ENCODE results near the gene UBE4A.

Gene UBE4A

DNA sequence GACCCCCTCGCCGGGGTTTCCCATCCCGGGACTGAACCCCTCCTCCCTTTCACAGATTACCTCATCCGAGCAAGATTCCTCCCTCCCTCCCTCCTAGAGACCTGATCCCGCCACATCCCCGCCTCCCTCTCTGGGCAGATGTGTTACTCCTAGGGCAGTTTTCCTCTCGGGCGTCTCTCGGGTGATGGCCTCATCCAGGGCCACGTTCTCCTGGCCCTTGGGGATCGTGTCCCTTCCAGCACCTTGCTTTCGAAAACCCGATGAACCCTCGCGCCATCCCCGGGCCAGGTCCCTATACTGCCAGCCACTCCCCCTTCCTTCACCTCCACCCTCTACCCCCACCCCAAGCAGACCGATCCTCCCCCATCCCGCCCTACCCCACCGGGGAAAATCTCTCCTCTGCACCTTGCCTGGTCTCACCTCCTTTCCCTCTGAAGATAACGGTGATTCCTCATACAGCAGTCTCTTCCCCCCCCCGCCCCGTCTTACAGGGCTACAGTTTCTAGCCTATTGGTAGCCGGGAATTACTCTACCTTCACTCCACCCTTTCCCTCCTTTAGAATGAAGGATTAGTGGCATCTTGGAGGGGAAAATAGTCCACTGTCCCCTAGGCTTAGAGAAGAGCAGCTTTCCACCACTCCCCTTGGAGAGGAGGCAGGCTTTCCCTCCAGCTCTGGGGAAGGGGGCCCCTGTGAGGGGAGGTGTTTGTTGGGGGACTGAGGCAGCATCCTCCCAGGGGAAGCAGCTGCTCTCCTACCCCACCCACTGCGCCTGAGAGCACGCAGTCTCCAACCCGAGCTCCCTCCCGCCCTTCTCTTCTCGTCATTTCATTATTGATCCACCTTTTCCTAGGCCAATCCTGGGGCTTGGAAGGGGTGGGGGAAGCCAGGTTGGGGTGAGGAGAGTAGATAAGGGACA lies 78.1 kb downstream of the UBE4A start:
- DNase-seq (ENCODE audit: low read depth), result peak; percentile 50

DNA sequence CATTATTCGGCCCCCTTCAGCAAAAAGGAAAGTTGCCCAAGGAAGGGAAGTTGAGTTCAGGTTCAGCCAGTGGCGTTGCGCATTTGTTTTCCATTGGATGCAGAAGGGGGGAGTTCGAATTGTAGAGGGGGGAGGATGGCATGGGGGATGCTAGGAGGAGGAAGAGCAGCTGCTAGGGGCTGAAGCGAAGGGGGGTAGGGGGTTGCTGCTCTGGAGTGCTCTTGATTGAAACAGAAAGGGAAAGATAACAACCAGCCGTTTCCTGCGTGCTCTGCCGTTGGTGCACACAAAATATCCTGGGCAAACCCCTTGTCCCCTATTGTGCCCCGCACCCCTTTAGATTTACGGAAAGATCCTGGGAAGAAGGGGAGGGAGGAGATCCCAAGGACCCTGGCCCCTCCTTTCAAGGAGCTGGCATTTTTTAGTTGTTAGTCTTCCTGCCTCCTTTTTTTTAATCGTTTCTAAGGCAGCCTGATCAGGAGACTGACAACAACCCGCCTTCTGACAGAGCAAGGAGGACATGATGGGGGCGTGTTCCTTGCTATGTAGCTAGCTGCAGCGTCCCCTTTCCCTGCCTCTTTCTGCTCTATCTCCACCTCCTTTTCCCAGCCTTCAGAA lies 79.0 kb downstream of the UBE4A start:
- DNase-seq (ENCODE audit: low read depth), result peak; percentile 94

DNA sequence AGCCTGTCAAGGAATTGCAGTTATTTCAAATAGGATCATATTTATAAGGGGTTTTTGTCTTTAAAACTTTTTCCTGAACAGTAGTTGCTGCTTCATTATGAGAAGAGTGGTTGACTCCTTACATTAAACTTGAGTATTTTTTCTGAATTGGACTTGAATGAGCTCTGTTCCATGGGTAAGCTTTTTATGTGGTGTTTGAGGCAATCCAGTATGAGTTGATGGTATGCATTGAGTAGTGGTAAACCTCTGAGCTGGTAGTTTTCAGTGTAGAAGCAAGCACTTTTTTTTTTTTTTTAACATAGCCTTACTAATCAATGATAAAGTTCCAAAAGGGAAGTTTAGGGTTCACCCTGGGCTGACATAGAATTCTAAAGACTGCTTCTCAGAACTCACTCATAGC lies 80.2 kb downstream of the UBE4A start:
- DNase-seq (ENCODE audit: low read depth), result no peak

DNA sequence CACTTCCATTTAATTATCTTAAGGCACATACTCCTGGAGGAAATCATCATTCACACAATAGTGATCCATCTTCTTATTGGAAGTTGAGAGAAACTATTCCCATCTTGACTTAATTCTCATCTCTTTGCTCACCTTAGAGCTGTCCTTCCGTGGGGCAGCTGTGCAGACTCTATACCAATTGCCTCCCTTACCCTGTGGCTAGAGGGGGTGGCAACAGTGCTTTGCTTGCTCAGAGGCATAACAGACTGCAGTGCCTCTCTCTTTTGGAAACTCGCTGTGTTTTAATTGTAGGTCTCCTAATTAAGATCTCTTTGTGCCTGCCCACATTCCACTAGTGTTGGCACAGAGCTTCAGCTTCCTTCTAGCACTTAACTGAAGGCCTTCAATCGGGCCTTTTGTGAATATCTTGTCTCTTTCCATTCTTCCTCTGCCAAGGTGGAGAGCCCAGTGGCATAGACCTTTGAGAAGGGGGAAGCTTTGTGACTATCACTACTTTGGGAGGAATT lies 82.4 kb downstream of the UBE4A start:
- no peak for DNase-seq (ENCODE audit: low read depth)

DNA sequence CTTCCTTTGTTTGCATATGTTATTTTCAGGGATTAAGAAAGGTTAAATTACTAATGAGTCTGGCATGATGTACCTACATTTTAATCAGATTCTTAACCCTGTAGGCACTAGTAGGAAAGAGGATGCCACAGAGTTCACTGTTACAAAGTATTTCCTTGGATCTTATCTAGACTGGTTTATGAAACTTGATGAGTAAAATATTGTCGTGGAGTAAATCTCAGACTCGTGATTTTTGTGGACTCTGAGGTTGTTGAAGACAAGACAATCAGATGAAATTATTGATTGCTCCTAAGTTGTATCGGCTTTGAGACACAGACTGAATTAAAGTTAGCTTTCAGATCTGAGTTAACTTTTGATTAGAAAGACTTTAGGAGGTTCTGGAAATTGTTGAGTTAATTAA lies 82.9 kb downstream of the UBE4A start:
- DNase-seq (ENCODE audit: low read depth), result no peak

DNA sequence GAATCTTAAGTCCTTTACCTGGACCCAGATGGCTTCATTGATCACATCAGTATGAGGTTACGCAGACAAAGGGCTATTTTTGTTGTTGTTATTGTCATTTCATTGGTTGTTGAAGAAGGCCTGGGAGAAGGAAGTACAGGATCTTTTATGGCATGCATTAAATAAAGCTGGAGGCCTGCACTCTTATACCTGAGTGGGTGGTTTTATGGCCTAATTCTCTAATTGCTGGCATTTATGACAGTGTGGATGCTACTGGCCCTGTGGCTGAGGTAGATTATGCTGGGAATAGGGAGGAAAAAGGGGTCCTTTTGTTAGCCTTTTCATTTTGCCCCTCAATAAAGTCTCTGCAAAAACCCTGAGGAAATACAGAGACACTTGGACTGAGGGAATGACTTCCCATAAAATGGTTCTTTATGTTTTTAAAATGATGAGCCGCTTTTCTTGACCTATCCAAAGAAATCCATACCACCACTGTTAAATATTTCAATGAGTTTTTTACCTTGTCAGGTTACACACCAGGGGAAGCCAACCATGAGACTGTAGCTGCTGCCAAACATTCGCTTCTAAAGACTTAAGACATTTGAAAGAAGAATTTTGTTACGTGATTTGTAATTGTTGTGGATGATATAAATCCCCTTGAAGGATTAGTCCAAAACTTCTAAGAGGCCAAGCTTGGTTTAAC lies 83.6 kb downstream of the UBE4A start:
- DNase-seq (ENCODE audit: low read depth), result no peak

DNA sequence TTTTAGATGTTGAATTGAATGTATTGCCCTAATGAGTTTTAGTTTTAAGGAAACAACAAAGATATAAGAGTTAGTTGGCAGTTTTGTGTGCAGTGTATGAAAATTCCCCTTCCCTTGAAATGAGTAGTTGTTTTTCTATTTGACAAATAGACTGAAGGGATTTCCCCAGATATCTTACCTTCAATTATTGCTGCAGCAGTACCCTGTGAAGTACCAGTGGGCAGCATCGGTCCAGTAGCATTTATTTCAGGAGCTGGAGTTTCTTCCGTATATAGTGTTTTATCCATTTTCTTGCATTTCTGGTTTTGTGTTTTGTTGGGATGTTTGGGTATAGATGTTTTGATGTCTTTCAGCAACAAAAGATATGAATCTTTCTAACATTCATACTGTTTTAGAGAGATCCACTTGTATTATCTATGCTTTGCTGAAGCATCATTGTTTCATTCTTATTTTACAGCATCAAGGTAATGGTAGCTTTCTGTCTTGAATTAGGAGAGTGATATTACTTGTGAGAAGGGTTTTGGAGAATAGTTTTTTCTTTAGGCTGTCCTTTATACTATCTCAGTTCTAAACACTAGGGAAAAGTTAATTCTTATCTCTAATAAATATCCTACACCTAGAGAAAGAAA lies 84.3 kb downstream of the UBE4A start:
- no peak for DNase-seq (ENCODE audit: low read depth)

DNA sequence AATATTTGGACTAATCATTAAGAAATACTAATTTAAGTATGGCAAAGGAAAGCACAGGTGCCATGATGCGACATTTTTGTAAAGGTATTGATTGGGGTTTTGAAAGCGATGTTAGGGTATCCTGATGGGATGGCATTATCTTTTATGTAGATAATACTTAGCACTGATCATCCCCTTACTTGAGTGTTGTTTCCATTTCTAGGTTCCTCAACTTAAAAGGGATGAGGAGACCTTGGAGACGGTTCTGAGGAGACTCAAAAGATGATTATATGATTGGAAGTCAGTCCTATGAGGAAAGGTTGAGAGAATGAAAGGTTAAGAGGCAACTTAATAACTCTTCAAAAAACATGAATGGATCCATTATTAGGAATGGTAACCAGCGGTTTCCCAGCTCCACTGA lies 88.0 kb downstream of the UBE4A start:
- no peak for DNase-seq (ENCODE audit: low read depth)

DNA sequence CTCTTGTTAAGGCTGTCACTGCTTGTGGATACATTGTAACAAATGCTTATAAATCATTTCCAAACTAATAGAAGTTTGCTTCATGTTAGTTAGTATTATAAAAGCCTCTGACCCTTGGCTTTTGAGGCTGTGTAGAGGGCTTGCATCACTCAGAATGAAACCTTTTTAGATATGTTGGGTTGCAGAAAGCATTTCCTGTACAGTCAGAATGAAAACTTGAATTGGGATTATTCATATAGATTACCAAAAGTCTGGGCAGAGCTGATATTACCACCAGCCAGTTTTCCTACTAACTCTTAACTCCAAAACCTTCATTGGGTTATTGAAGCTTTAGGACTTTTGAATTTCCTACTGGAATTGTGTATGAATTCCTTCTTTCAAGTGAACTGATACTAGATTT lies 88.9 kb downstream of the UBE4A start:
- peak; percentile 69 for DNase-seq (ENCODE audit: low read depth)
